Measurements from ENCODE around the gene FKBP1A. TPM values are rescaled to one million over a fixed set of nuclear protein-coding genes. Genes with fewer than 3 reads are reported as not detected.

FKBP1A gene
- total RNA-seq, 4 donors from 2014 or later, result 204 to 275 (median 241) TPM

GRCh38 chr20:1320902-1321653 lies 71.8 kb downstream of the FKBP1A start:
- TF ChIP-seq CTCF (IDR thresholded peaks at IDR 0.05), result no peak
- no peak for DNase-seq (ENCODE audit: low spot score)
- no peak for ATAC-seq (ENCODE audit: low FRiP score)

- DNase-seq (ENCODE audit: low spot score), result no peak
- no peak for ATAC-seq (ENCODE audit: low FRiP score)
- TF ChIP-seq CTCF (IDR thresholded peaks at IDR 0.05), result no peak
Observed at GRCh38 chr20:1320016-1320415, 72.8 kb downstream of the FKBP1A start.

- no peak for TF ChIP-seq CTCF (IDR thresholded peaks at IDR 0.05)
- DNase-seq (ENCODE audit: low spot score), result no peak
- ATAC-seq (ENCODE audit: low FRiP score), result no peak
Observed at GRCh38 chr20:1319462-1319861, 73.4 kb downstream of the FKBP1A start.

GRCh38 chr20:1319051-1319450 lies 73.8 kb downstream of the FKBP1A start:
- DNase-seq (ENCODE audit: low spot score), result no peak
- no peak for ATAC-seq (ENCODE audit: low FRiP score)
- TF ChIP-seq CTCF (IDR thresholded peaks at IDR 0.05), result no peak

Other genes starting within 250 kb of the FKBP1A start
- gene TMEM74B, start 208.1 kb downstream of the FKBP1A start, total RNA-seq, result 1 to 10 TPM in 2 of 4 donors, not detected in 2; 1.7 to 2.8 TPM
- gene C20orf202, start 189.6 kb downstream of the FKBP1A start, total RNA-seq, result 1 to 10 TPM in 1 of 4 donors, under 1 TPM in 2, not detected in 1; 0.28 to 2.0 (median 0.38) TPM
- not detected for gene RAD21L1, start 167.0 kb downstream of the FKBP1A start, total RNA-seq
- gene SNPH, start 126.8 kb downstream of the FKBP1A start, total RNA-seq, result 1 to 10 TPM; 2.0 to 3.9 (median 2.5) TPM
- gene SDCBP2, start 63.9 kb downstream of the FKBP1A start, total RNA-seq, result 10 to 100 TPM in 2 of 4 donors, 1 to 10 TPM in 2; 7.7 to 18.0 (median 9.8) TPM
- 10 to 100 TPM; 34.0 to 61.9 (median 57.5) TPM for gene NSFL1C, start 73.8 kb upstream of the FKBP1A start, total RNA-seq
- gene SIRPB2, start 98.4 kb upstream of the FKBP1A start, total RNA-seq, result 10 to 100 TPM; 13.6 to 35.0 (median 25.7) TPM
- 1 to 10 TPM in 1 of 4 donors, under 1 TPM in 1, not detected in 2; 0.96 to 1.1 TPM for gene SIRPD, start 164.7 kb upstream of the FKBP1A start, total RNA-seq
- 10 to 100 TPM in 1 of 4 donors, 1 to 10 TPM in 3; 5.1 to 10.5 (median 8.7) TPM for gene SIRPB1, start 227.0 kb upstream of the FKBP1A start, total RNA-seq

Data from omental fat pad (tissue), 4 donors.